Measurements from ENCODE around the gene NUTM2F. TPM values are rescaled to one million over a fixed set of nuclear protein-coding genes. Genes with fewer than 3 reads are reported as not detected.
A peak's percentile ranks its signal among the peaks of the same experiment; 100 is the strongest.

Gene NUTM2F
- total and polyA plus RNA-seq, 2 of the 13 experiments (the other 11 are each of a cell fraction or from before 2014, with no cell fraction given), result 0.09 TPM; not detected in 1

DNA sequence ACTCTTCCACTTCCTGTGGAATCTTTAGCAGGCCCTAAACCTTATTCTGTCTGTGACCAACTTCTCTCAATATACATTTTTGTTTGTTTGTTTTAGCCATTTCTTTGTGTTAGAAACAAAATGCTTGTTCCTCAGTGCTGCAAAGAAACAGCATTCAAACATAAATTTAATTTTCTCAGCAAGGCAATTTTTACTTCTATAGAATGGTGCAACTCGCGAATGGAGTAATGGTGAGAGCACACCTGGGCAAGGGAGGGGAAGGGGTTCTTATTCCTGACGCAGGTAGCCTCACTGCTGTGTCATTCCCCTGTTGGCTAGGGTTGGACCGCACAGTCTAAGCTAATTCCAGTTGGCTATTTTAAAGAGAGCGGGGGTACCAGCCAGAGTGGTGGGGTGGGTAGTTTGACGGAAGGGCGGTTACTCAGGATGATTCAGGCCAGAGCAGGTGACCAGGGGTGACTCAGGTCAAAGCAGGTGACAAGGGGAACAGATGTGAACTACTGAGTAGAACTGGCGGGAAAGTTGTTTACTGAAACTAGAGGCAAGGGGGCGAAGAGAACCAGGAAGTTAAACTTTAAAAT lies 47.9 kb downstream of the NUTM2F start:
- Histone ChIP-seq H2AFZ (ENCODE audit: low read length) (no peak overlapping the region), H3K4me1 (ENCODE audit: insufficient read depth, low read length) (peaks cover 18% of the 10 kb centered on the region), H3K9me3 (ENCODE audit: low read length) (no peaks in the 10 kb centered on the region), H3K4me3 (replicated peaks in 1 of 3; ENCODE audit: insufficient read depth in 1 of 3, low read depth in 2 of 3, low read length in 3 of 3) (no peak overlapping the region), H3K27me3 (ENCODE audit: control insufficient read depth in 1 of 2, insufficient read depth in 2 of 2, low read length in 2 of 2) (no peaks in the 10 kb centered on the region), H4K20me1 (ENCODE audit: insufficient read depth, low read length) (no peaks in the 10 kb centered on the region), H3K27ac (ENCODE audit: extremely low read length, insufficient read depth, low read length) (no peak overlapping the region), H3K4me2 (ENCODE audit: low read depth, low read length) (no peak overlapping the region), H3K36me3 (replicated peaks in 1 of 2; ENCODE audit: control insufficient read depth in 1 of 2, insufficient read depth in 2 of 2, low read length in 2 of 2) (no peaks in the 10 kb centered on the region; a peak in 1 of 5 replicates), H3K79me2 (ENCODE audit: insufficient read depth, low read length) (no peaks in the 10 kb centered on the region), H3K9ac (ENCODE audit: insufficient read depth, low read depth, low read length) (no peak overlapping the region)
- no peak for TF ChIP-seq TCF7L2 (IDR thresholded peaks at IDR 0.05; ENCODE audit: low read depth, low read length)
- no peak for TF ChIP-seq NR2C2 (CRISPR knock-in tag; IDR thresholded peaks at IDR 0.05; ENCODE audit: borderline replicate concordance)
- no peak for TF ChIP-seq MAFG (CRISPR knock-in tag; IDR thresholded peaks at IDR 0.05)
- 95% methylated on average over 9 of the region's 9 CpGs for WGBS (ENCODE audit: low lambda C conversion rate)
- BruUV-seq (replicated peaks), result no TSS peak
- ChIA-PET CTCF (ENCODE audit: low intra/inter-chr PET ratio, low total read pairs) (no interaction called here), POLR2A (no interaction called here)
- ATAC-seq (no peak), DNase-seq (ENCODE audit: low spot score) (no peak), FAIRE-seq (no peak)
- intact Hi-C loops (cut with micrococcal nuclease; ENCODE audit: unreplicated experiment), result no loop called here
- in situ Hi-C loops (cut with HindIII; ENCODE audit: extremely low pct_ligation_motif_present, low pct_unique_long_range_greater_than_20kb), result no loop called here

DNA sequence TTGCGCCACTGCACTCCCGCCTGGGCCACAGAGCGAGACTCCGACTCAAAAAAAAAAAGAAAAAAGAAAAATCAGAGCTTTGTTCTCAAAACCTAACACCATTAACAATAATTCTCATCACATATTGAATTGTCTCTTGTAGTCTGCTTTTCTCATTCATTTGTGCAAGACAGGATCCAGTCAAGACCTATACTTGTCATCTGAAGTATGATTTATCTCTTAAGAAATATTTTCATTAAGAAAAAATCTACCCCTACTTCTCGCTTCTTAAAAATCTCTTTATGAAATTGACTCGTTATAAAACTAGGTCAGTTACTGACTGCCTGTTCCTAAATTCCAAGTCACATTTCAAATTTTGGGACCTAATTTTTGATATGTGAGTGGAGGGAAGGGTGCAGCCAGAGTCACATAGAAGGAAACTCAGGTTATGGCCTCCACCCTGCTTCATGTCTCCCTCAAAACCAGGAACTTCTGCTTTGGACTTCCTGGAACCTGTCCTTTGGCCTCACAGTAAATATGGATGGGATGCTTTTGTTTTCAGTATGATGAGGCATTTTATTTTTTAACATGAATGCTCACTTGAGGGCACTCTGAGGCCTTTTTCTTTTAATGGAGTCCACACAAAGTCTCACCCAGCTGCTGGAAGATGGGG lies 50.4 kb downstream of the NUTM2F start:
- Histone ChIP-seq H2AFZ (ENCODE audit: low read length) (no peak overlapping the region), H3K4me2 (ENCODE audit: low read depth, low read length) (no peak overlapping the region), H3K4me3 (replicated peaks in 1 of 3; ENCODE audit: insufficient read depth in 1 of 3, low read depth in 2 of 3, low read length in 3 of 3) (no peak overlapping the region), H4K20me1 (ENCODE audit: insufficient read depth, low read length) (no peaks in the 10 kb centered on the region), H3K36me3 (replicated peaks in 1 of 2; ENCODE audit: control insufficient read depth in 1 of 2, insufficient read depth in 2 of 2, low read length in 2 of 2) (no peaks in the 10 kb centered on the region; a peak in 1 of 5 replicates), H3K79me2 (ENCODE audit: insufficient read depth, low read length) (peaks cover 3% of the 10 kb centered on the region), H3K27ac (ENCODE audit: extremely low read length, insufficient read depth, low read length) (peak overlapping the region; percentile 26), H3K4me1 (ENCODE audit: insufficient read depth, low read length) (peaks cover 18% of the 10 kb centered on the region), H3K27me3 (ENCODE audit: control insufficient read depth in 1 of 2, insufficient read depth in 2 of 2, low read length in 2 of 2) (no peaks in the 10 kb centered on the region), H3K9me3 (ENCODE audit: low read length) (no peaks in the 10 kb centered on the region), H3K9ac (ENCODE audit: insufficient read depth, low read depth, low read length) (no peak overlapping the region)
- CTCF ChIA-PET (ENCODE audit: low intra/inter-chr PET ratio, low total read pairs), result no interaction called here
- POLR2A ChIA-PET, result interaction anchor here (1.3 kb wide), 1 partner anchor 9 kb away, joined by 4 read pairs; no protein-coding TSS in a partner anchor
- FAIRE-seq, result no peak
- peak; percentile 16 for DNase-seq (ENCODE audit: low spot score)
- BruUV-seq (replicated peaks), result no TSS peak
- peak; percentile 54; the same call in 2 of the 3 replicates for ATAC-seq
- intact Hi-C loops (cut with micrococcal nuclease; ENCODE audit: unreplicated experiment), result no loop called here
- WGBS (ENCODE audit: low lambda C conversion rate), result 96% methylated on average over 6 of the region's 6 CpGs
- in situ Hi-C loops (cut with HindIII; ENCODE audit: extremely low pct_ligation_motif_present, low pct_unique_long_range_greater_than_20kb), result no loop called here
- TF ChIP-seq ZNF687 (CRISPR knock-in tag; IDR thresholded peaks at IDR 0.05) (no peak), KDM6A (CRISPR knock-in tag; IDR thresholded peaks at IDR 0.05; ENCODE audit: low read depth) (no peak), GTF2F1 (IDR thresholded peaks at IDR 0.05; ENCODE audit: low read length) (no peak), PAF1 (CRISPR knock-in tag; IDR thresholded peaks at IDR 0.05) (no peak), TEAD2 (CRISPR knock-in tag; IDR thresholded peaks at IDR 0.05) (no peak)
- TF ChIP-seq, protein P1, sequence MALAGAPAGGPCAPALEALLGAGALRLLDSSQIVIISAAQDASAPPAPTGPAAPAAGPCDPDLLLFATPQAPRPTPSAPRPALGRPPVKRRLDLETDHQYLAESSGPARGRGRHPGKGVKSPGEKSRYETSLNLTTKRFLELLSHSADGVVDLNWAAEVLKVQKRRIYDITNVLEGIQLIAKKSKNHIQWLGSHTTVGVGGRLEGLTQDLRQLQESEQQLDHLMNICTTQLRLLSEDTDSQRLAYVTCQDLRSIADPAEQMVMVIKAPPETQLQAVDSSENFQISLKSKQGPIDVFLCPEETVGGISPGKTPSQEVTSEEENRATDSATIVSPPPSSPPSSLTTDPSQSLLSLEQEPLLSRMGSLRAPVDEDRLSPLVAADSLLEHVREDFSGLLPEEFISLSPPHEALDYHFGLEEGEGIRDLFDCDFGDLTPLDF (CRISPR knock-in tag; IDR thresholded peaks at IDR 0.05), result no peak
- TF ChIP-seq, protein P2, sequence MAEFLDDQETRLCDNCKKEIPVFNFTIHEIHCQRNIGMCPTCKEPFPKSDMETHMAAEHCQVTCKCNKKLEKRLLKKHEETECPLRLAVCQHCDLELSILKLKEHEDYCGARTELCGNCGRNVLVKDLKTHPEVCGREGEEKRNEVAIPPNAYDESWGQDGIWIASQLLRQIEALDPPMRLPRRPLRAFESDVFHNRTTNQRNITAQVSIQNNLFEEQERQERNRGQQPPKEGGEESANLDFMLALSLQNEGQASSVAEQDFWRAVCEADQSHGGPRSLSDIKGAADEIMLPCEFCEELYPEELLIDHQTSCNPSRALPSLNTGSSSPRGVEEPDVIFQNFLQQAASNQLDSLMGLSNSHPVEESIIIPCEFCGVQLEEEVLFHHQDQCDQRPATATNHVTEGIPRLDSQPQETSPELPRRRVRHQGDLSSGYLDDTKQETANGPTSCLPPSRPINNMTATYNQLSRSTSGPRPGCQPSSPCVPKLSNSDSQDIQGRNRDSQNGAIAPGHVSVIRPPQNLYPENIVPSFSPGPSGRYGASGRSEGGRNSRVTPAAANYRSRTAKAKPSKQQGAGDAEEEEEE (CRISPR knock-in tag; IDR thresholded peaks at IDR 0.05; ENCODE audit: borderline replicate concordance), result no peak

All from HepG2 (cell line).